ENCODE measurements around the gene MRPL54. TPM values are rescaled to one million over a fixed set of nuclear protein-coding genes. Genes with fewer than 3 reads are reported as not detected.
"Not testable (repeated sequence)": the region's sequence is repeated elsewhere in the genome, so short reads cannot be mapped to it uniquely, and the experiment has no call there.

MRPL54 gene
- total and polyA plus RNA-seq, 11 donors = 58.9 to 153 (median 69.2) TPM

- TF ChIP-seq, protein P1, sequence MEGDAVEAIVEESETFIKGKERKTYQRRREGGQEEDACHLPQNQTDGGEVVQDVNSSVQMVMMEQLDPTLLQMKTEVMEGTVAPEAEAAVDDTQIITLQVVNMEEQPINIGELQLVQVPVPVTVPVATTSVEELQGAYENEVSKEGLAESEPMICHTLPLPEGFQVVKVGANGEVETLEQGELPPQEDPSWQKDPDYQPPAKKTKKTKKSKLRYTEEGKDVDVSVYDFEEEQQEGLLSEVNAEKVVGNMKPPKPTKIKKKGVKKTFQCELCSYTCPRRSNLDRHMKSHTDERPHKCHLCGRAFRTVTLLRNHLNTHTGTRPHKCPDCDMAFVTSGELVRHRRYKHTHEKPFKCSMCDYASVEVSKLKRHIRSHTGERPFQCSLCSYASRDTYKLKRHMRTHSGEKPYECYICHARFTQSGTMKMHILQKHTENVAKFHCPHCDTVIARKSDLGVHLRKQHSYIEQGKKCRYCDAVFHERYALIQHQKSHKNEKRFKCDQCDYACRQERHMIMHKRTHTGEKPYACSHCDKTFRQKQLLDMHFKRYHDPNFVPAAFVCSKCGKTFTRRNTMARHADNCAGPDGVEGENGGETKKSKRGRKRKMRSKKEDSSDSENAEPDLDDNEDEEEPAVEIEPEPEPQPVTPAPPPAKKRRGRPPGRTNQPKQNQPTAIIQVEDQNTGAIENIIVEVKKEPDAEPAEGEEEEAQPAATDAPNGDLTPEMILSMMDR (IDR thresholded peaks at IDR 0.05) = no peak
- no peak for TF ChIP-seq POLR2A (IDR thresholded peaks at IDR 0.05)
- Histone ChIP-seq H3K4me1 (peaks cover 0 to 31% (median 11%) of the 10 kb centered on the region in 12 donors), H3K4me3 (no peak overlapping the region), H3K36me3 (no peaks in the 10 kb centered on the region), H3K27me3 (no peaks in the 10 kb centered on the region), H3K27ac (peak overlapping the region in 2 of 12 donors; percentile 11 to 74), H3K9me3 (no peaks in the 10 kb centered on the region)
- peak in 1 of 4 donors; percentile 9 for ATAC-seq
- DNase-seq = peak in 1 of 5 donors; percentile 67
- intact Hi-C loops (cut with DNase I) = no loop called here
- 71 to 90% (median 76%) methylated on average over 10 to 38 of the region's 38 CpGs for WGBS, 4 donors
These were observed 48.4 kb downstream of the MRPL54 start for GRCh38 chr19:3810708-3811355.

DNA sequence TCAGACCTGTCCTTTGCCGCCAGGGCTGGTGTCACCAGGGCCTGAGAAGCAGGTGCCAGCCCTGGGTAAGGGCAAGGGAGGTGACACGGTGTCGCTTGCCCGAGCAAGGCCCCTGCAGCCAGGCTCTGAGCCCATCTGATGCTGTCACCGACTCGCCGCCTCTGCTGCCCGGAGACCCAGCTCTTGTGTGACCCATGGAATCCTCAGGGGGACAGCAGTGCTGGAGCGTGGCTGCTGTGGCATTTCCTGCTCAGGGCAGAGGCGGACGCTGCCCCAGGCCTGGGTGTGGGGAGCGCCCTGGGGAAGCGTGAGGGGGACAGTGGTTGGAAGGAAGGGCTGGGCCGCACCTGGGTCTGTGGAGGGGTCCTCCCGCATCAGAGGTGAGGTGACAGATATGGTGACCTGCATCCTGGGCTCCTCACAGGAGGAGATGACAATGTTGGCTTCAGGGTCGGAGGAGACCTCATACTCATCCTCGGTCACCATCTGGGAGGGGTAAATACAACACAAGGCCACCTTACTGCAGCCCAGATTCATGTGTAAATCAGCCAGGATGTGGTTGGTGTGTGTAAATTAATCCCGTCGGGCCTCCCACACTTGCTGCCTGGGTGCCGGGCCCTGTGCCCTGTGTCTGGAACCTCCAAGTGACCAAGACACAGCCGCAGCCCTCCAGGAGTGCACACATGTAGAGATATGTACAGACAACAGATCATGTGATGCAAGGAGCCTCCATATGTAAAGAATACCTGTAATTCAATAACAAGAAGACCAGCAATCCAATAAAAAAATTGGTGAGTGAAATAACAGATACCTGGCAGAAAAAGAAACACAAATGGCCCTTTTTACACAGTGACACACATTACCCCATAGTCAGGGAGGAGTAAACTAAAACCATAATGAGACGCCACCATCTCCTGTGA lies 51.3 kb downstream of the MRPL54 start:
- intact Hi-C loops (cut with DNase I) = no loop called here
- peak overlapping the region in 10 of 12 donors; percentile 11 to 75 (median 41) for H3K27ac ChIP-seq
- H3K4me3 ChIP-seq = no peak overlapping the region
- 60 to 69% (median 62%) methylated on average over 18 to 22 of the region's 22 CpGs for WGBS, 4 donors
- no peak for TF ChIP-seq POLR2A (IDR thresholded peaks at IDR 0.05)
- TF ChIP-seq, protein P1 (IDR thresholded peaks at IDR 0.05) = no peak
- H3K27me3 ChIP-seq = no peaks in the 10 kb centered on the region
- peaks cover 0 to 36% (median 11%) of the 10 kb centered on the region in 12 donors for H3K4me1 ChIP-seq
- H3K36me3 ChIP-seq = no peaks in the 10 kb centered on the region
- no peaks in the 10 kb centered on the region for H3K9me3 ChIP-seq
- no peak for ATAC-seq
- DNase-seq = peak in 1 of 5 donors; percentile 71

- Histone ChIP-seq H3K9me3 (no peaks in the 10 kb centered on the region), H3K4me1 (peaks cover 0 to 36% (median 11%) of the 10 kb centered on the region in 12 donors), H3K27me3 (no peaks in the 10 kb centered on the region), H3K4me3 (no peak overlapping the region), H3K36me3 (no peaks in the 10 kb centered on the region), H3K27ac (no peak overlapping the region)
- ATAC-seq = no peak
- TF ChIP-seq, protein P1 (IDR thresholded peaks at IDR 0.05) = no peak
- no peak for TF ChIP-seq POLR2A (IDR thresholded peaks at IDR 0.05)
- 90 to 96% (median 94%) methylated on average over 4 of the region's 4 CpGs for WGBS, 4 donors
- intact Hi-C loops (cut with DNase I) = no loop called here
- DNase-seq = no peak
These were observed 52.2 kb downstream of the MRPL54 start for GRCh38 chr19:3814648-3815047.

DNA sequence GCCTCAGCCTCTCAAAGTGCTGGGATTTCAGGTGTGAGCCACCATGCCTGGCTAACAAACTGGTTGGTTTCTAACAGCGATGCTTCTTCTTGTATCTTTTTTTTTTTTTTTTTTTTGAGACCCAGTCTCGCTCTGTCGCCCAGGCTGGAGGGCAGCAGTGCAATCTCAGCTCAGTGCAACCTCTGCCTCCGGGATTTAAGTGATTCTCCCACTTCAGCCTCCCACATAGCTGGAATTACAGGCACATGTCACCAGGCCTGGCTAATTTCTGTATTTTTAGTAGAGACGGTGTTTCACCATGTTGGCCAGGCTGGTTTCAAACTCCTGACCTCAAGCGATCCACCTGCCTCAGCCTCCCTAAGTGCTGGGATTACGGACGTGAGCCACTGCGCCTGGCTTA lies 53.7 kb downstream of the MRPL54 start:
- H3K36me3 ChIP-seq; H3K27ac ChIP-seq; H3K27me3 ChIP-seq; intact Hi-C loops (cut with DNase I); H3K4me3 ChIP-seq; H3K9me3 ChIP-seq; DNase-seq; ATAC-seq: not testable (repeated sequence)
- H3K4me1 ChIP-seq = peaks cover 0 to 36% (median 11%) of the 10 kb centered on the region in 12 donors
- 89 to 96% (median 93%) methylated on average over 9 of the region's 9 CpGs for WGBS, 4 donors

Data from heart left ventricle (tissue), 16 donors.